Endothelial cell (in vitro differentiated cells): Measurements from ENCODE around the gene ITGBL1. TPM values are rescaled to one million over a fixed set of nuclear protein-coding genes. Genes with fewer than 3 reads are reported as not detected.

Experiments used
- DNase-seq: peaks from one replicate; pipeline ENCODE4 v3.0.0; 2021; ENCODE audit warnings: low spot score
- H3K27ac Mint-ChIP-seq: one replicate; pipeline ENCODE4 v1.8.0; 2021; ENCODE audit warnings: mixed read lengths, inconsistent platforms; ENCODE audit not compliant: unreplicated experiment
- H3K27me3 Mint-ChIP-seq: one replicate; pipeline ENCODE4 v1.8.0; 2021; ENCODE audit warnings: mild to moderate bottlenecking, moderate library complexity, mixed read lengths, inconsistent platforms; ENCODE audit not compliant: unreplicated experiment
- H3K36me3 Mint-ChIP-seq: one replicate; pipeline ENCODE4 v1.8.0; 2021; ENCODE audit warnings: mild to moderate bottlenecking, low read depth, mixed read lengths, inconsistent platforms; ENCODE audit not compliant: unreplicated experiment
- H3K4me1 Mint-ChIP-seq: one replicate; pipeline ENCODE4 v1.8.0; 2021; ENCODE audit warnings: mild to moderate bottlenecking, mixed read lengths, inconsistent platforms; ENCODE audit not compliant: unreplicated experiment
- H3K4me3 Mint-ChIP-seq: one replicate; pipeline ENCODE4 v1.8.0; 2021; ENCODE audit warnings: mild to moderate bottlenecking, mixed read lengths, inconsistent platforms; ENCODE audit not compliant: unreplicated experiment
- H3K9me3 Mint-ChIP-seq: one replicate; pipeline ENCODE4 v1.8.0; 2021; ENCODE audit warnings: mixed read lengths, inconsistent platforms; ENCODE audit not compliant: unreplicated experiment
- total RNA-seq: library from RNA; stranded (reverse); fragmentation: NEBNext Ultra II Directional; extraction: Animal tissue kit (Norgen Biotek cat#: 25700); gene quantifications from one replicate; pipeline ENCODE4 v1.2.1, GENCODE V29; 2021; ENCODE audit not compliant: unreplicated experiment
- TF ChIP-seq, protein P1 (sequence below): fragments of 200-600 bp; sonication (generic); IDR thresholded peaks from one replicate; pipeline ENCODE4 v1.5.0; 2021; ENCODE audit warnings: antibody characterized with exemption; ENCODE audit not compliant: unreplicated experiment

ITGBL1 gene
- total RNA-seq, 1 donor from 2014 or later, result not detected

DNA sequence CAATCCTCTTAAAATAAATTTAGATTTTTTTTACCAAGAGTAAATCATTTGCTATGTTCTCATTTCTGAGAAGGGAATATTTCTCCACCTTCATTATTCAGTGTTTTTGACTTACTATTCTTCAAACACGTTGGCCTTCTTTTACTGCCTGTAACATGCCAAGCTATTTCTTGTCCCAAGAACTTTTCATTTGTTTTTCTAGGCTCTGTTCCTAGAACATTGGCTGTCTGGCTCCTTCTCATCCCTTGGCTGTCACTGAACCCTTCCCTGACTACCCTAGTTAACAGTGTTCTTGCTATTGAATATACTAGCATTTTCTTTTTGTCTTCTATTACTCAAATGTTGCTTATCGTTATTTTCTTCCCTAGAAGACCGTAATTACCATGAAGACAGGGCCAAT lies 248.1 kb downstream of the ITGBL1 start:
- Mint-ChIP-seq H3K27ac (no peak overlapping the region), H3K4me1 (peaks cover 2% of the 10 kb centered on the region), H3K36me3 (no peaks in the 10 kb centered on the region), H3K4me3 (no peak overlapping the region), H3K9me3 (no peaks in the 10 kb centered on the region), H3K27me3 (peaks cover 1% of the 10 kb centered on the region)
- DNase-seq, result no peak
- TF ChIP-seq, protein P1, sequence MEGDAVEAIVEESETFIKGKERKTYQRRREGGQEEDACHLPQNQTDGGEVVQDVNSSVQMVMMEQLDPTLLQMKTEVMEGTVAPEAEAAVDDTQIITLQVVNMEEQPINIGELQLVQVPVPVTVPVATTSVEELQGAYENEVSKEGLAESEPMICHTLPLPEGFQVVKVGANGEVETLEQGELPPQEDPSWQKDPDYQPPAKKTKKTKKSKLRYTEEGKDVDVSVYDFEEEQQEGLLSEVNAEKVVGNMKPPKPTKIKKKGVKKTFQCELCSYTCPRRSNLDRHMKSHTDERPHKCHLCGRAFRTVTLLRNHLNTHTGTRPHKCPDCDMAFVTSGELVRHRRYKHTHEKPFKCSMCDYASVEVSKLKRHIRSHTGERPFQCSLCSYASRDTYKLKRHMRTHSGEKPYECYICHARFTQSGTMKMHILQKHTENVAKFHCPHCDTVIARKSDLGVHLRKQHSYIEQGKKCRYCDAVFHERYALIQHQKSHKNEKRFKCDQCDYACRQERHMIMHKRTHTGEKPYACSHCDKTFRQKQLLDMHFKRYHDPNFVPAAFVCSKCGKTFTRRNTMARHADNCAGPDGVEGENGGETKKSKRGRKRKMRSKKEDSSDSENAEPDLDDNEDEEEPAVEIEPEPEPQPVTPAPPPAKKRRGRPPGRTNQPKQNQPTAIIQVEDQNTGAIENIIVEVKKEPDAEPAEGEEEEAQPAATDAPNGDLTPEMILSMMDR, result no peak

DNA sequence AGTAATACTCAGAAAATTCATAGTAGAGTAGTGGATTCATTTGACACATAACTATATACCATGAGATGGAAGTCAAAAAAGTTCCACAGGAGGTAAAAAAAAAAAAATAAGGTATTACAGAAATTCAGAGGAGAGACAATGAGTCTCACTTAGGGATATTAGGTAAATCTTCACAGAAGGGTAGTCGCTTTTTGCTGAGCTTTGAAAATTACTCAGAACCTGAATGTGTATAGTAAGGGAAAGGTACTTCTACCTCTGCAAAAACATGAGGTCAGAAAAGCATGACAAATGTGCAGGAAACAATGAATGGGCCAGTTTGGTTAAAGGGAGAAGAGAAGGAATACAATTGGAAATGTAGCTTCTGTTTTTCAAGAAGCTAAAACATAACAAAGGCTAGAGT lies 250.6 kb downstream of the ITGBL1 start:
- TF ChIP-seq, protein P1, result no peak
- Mint-ChIP-seq H3K27me3 (peaks cover 1% of the 10 kb centered on the region), H3K27ac (no peak overlapping the region), H3K4me1 (peaks cover 15% of the 10 kb centered on the region), H3K36me3 (no peaks in the 10 kb centered on the region), H3K4me3 (no peak overlapping the region), H3K9me3 (no peaks in the 10 kb centered on the region)
- DNase-seq, result no peak

DNA sequence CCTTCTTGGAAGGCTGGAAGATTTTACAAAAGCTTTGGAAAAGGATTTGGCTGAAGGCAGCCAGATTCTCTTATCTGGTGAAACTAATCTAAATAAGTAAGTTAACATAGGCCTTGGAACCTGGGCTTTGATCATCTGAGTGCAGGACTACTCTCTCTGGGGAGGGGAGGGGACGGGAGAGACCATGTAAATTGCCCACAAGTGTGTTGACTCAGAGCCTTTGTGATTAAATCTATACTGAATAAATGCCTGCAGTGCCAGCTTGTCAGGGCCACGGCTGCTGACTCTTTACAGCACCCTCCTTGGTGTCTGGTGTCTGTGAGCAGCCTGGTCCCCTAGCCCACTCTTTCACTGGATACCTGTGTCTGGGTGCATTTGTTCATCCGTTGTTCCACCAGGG lies 251.4 kb downstream of the ITGBL1 start:
- H3K9me3 Mint-ChIP-seq, result no peaks in the 10 kb centered on the region
- H3K27me3 Mint-ChIP-seq, result peaks cover 1% of the 10 kb centered on the region
- H3K27ac Mint-ChIP-seq, result no peak overlapping the region
- peaks cover 15% of the 10 kb centered on the region for H3K4me1 Mint-ChIP-seq
- H3K4me3 Mint-ChIP-seq, result no peak overlapping the region
- TF ChIP-seq, protein P1, result no peak
- H3K36me3 Mint-ChIP-seq, result no peaks in the 10 kb centered on the region
- no peak for DNase-seq

DNA sequence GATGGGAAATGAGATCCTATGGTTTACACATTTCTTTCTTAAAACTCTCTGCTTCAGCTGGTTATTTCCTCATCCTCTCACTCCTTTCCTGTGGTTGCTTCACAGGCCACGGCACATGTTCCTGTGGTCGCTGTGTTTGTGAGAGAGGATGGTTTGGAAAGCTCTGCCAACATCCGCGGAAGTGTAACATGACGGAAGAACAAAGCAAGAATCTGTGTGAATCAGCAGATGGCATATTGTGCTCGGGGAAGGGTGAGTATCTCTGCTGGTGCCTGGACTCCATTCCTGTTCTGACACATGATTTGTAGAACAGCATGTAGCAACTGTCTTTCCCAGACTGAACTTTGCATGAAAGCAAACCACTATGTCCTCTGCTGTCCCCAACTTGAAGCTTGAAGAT lies 254.2 kb downstream of the ITGBL1 start:
- H3K4me1 Mint-ChIP-seq, result peaks cover 20% of the 10 kb centered on the region

DNA sequence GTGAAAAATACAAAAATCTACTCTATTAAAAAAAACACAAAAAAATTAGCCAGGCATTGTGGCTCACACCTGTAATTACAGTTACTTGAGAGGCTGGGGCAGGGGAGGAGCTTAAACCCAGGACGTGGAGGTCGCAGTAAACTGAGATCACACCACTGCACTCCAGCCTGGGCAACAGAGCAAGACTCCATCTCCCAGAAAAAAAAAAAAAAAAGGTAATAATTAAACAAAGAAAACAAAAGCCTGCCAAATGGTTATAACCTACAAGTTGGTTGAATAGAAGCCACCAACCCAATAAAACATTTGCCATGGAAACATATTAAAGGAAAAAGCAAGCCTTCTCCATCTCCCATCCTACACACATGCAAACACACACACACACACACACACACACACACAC lies 255.2 kb downstream of the ITGBL1 start:
- TF ChIP-seq, protein P1, result no peak
- Mint-ChIP-seq H3K4me1 (peaks cover 20% of the 10 kb centered on the region), H3K27me3 (peaks cover 1% of the 10 kb centered on the region), H3K36me3 (no peaks in the 10 kb centered on the region), H3K27ac (no peak overlapping the region), H3K9me3 (no peaks in the 10 kb centered on the region), H3K4me3 (no peak overlapping the region)
- DNase-seq, result no peak

More for the DNA sequence above, 254.2 kb downstream of the ITGBL1 start:
- no peak overlapping the region for H3K4me3 Mint-ChIP-seq
- H3K27ac Mint-ChIP-seq, result peak overlapping the region; percentile 39
- peaks cover 1% of the 10 kb centered on the region for H3K27me3 Mint-ChIP-seq
- TF ChIP-seq, protein P1, result no peak
- H3K9me3 Mint-ChIP-seq, result no peaks in the 10 kb centered on the region
- peak; percentile 35 for DNase-seq
- no peaks in the 10 kb centered on the region for H3K36me3 Mint-ChIP-seq
